LNCAP (cell line): ENCODE data around the gene EDEM3.

Experiments
- CTCF ChIP-seq: fragments of 450-650 bp; IDR thresholded peaks from 2 replicates; pipeline ENCODE4 v1.5.1; 2017; ENCODE audit warnings: mild to moderate bottlenecking

EDEM3 gene

GRCh38 chr1:184754476-184755225 lies at the start of gene EDEM3:
Gene EDEM3 (minus strand): TSS chr1:184754858. CDS start chr1:184754646, 212 bp downstream.
- TF ChIP-seq CTCF, result no peak

GRCh38 chr1:184804220-184804619 lies 49.6 kb upstream of the EDEM3 start:
- TF ChIP-seq CTCF, result no peak

- TF ChIP-seq CTCF, result no peak
Measured at GRCh38 chr1:184803180-184803492, 48.5 kb upstream of the EDEM3 start.

GRCh38 chr1:184802354-184803179 lies 47.9 kb upstream of the EDEM3 start:
- no peak for TF ChIP-seq CTCF

- TF ChIP-seq CTCF, result no peak
Measured at GRCh38 chr1:184801503-184801902, 46.8 kb upstream of the EDEM3 start.

- TF ChIP-seq CTCF, result no peak
Measured at GRCh38 chr1:184800876-184801275, 46.2 kb upstream of the EDEM3 start.

GRCh38 chr1:184793967-184794366 lies 39.3 kb upstream of the EDEM3 start:
- no peak for TF ChIP-seq CTCF
